Left ventricle myocardium superior (tissue), 1 donor: ENCODE measurements around the gene DLGAP1. TPM values are rescaled to one million over a fixed set of nuclear protein-coding genes. Genes with fewer than 3 reads are reported as not detected.
"Not testable (repeated sequence)": the region's sequence is repeated elsewhere in the genome, so short reads cannot be mapped to it uniquely, and the experiment has no call there.

Experiments
- ATAC-seq: fragments of 200-7000 bp; cut with Tn5 transposase; one replicate; pipeline ENCODE4 v1.9.1; 2020; ENCODE audit warnings: mild to moderate bottlenecking, moderate library complexity
- DNase-seq: peaks from one replicate; pipeline ENCODE4 v3.0.0-alpha.2; 2020
- intact Hi-C: fragments of 100-400 bp; cut with micrococcal nuclease; formaldehyde crosslinking; loops from one replicate; pipeline ENCODE4 v1.11.0; 2022
- total RNA-seq: library from RNA; stranded (reverse); fragmentation: NEBNext Ultra II Directional; extraction: Animal tissue kit (Norgen Biotek cat#: 25700); gene quantifications from one replicate; pipeline ENCODE4 v1.2.1, GENCODE V29; 2021
- donor health status: DM: no; HTN: yes; CAD: no; lungs with severe emphysema.

Gene DLGAP1
- total RNA-seq, 1 donor from 2014 or later = not detected

- no peak for DNase-seq
- ATAC-seq = peak; percentile 51
- intact Hi-C loops = loop anchor here (10.0 kb wide), 1 partner anchor 60 kb away; no protein-coding TSS in a partner anchor
Measured at GRCh38 chr18:3604498-3605408, 850.4 kb downstream of the DLGAP1 start.

DNA sequence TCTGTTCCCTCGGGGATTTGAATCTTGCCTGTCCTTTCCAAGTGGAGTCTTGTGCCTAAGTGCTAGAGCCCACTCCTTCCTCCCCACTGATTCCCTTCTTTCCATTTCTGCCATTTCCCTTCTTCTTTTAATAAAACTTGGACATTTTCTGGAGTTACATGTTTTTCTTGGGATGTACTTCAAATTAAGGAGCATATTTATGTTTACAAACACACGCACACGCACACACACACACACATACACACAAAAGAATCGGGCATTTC is 850.9 kb downstream of the DLGAP1 start:
- intact Hi-C loops = loop anchor here (10.0 kb wide), 1 partner anchor 61 kb away; no protein-coding TSS in a partner anchor
- ATAC-seq = no peak
- no peak for DNase-seq

DNA sequence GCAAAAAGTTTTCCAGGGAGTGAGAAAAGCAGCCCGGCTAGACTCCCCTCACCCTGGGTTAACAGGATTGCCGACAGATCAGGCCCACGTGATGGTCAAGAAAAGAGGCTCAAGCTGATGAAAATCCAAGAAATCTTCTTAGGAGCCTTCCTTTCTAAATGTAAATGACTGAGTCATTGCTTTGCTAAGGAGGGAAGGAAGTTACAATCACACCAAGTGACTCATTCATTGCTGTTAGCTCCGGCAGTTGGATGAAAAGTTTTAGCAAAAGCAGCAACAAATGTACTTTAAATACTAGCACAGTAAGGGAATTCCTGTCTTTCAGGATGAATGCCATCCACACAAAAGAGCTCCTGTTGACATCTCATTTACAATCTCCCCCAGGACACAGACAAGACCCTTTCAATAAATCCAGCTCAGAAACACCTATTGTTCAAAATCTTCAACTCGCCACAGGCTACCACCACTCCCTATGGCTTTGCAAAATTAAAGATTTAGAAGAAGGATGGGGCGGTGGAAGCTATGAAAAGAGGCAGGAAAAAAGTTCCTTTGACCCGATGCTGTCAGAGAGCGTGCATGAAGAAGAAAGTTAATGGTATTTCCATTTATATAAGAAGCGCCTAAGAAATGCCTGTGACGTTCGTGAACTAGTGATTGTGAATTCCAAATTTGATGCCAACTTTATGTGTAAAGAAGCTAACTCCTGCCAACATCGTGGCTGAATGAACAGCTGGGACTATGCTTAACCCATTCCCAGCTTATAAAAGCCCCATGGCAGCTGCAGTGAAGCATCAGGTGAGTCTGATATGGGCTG is 851.5 kb downstream of the DLGAP1 start:
- no peak for DNase-seq
- ATAC-seq = peak; percentile 68
- intact Hi-C loops = loop anchor here (10.0 kb wide), 1 partner anchor 61 kb away; no protein-coding TSS in a partner anchor

DNA sequence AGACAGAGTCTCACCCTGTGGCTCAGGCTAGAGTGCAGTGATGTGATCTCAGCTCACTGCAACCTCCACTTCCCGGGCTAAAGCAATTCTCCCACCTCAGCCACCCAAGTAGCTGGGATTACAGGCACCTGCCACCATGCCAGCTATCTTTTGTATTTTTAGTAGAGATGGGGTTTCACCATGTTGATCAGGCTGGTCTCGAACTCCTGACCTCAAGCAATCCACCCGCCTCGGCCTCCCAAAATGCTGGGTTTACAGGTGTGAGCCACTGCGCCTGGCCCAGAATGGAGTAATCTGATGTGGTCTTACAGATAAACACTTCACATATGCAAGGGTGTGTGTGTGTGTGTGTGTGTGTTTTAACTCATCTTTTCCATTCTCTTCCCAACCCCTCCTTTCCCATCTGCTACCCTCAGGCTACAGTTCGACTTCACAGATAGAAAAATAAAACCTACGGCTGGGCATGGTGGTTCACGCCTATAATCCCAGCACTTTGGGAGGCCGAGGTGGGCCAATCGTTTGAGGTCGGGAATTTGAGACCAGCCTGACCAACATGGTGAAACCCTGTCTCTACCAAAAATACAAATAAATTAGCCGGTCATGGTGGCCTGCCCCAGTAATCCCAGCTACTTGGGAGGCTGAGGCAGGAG is 853.9 kb downstream of the DLGAP1 start:
- intact Hi-C loops = loop anchor here (10.0 kb wide), 1 partner anchor 64 kb away; no protein-coding TSS in a partner anchor
- ATAC-seq, DNase-seq: not testable (repeated sequence)

- intact Hi-C loops = loop anchor here (10.0 kb wide), 2 partner anchors 65 to 325 kb away; no protein-coding TSS in a partner anchor
- DNase-seq (no peak), ATAC-seq (no peak)
Measured at GRCh38 chr18:3599861-3600260, 855.2 kb downstream of the DLGAP1 start.

- intact Hi-C loops = loop anchor here (10.0 kb wide), 1 partner anchor 324 kb away; no protein-coding TSS in a partner anchor
- DNase-seq (no peak), ATAC-seq (no peak)
Measured at GRCh38 chr18:3599195-3599594, 855.9 kb downstream of the DLGAP1 start.

DNA sequence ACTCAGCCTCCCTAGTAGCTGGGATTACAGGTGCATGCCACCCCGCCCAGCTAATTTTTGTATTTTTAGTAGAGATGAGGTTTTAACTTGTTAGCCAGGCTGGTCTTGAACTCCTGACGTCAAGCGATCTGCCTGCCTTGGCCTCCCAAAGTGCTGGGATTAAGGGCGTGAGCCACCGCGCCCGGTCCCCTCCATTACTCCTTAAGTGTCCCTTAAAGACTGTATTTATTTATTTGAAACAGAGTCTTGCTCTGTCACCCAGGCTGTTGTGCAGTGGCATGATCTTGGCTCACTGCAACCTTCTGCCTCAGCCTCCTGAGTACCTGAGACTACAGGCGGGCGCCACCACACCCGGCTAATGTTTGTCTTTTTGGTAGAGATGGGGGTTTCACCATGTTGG is 856.5 kb downstream of the DLGAP1 start:
- ATAC-seq = no peak
- intact Hi-C loops = loop anchor here (10.0 kb wide), 1 partner anchor 324 kb away; no protein-coding TSS in a partner anchor
- no peak for DNase-seq

GRCh38 chr18:3597409-3598357 is 857.4 kb downstream of the DLGAP1 start:
- intact Hi-C loops = loop anchor here (10.0 kb wide), 1 partner anchor 323 kb away; no protein-coding TSS in a partner anchor
- DNase-seq (no peak), ATAC-seq (no peak)

DNA sequence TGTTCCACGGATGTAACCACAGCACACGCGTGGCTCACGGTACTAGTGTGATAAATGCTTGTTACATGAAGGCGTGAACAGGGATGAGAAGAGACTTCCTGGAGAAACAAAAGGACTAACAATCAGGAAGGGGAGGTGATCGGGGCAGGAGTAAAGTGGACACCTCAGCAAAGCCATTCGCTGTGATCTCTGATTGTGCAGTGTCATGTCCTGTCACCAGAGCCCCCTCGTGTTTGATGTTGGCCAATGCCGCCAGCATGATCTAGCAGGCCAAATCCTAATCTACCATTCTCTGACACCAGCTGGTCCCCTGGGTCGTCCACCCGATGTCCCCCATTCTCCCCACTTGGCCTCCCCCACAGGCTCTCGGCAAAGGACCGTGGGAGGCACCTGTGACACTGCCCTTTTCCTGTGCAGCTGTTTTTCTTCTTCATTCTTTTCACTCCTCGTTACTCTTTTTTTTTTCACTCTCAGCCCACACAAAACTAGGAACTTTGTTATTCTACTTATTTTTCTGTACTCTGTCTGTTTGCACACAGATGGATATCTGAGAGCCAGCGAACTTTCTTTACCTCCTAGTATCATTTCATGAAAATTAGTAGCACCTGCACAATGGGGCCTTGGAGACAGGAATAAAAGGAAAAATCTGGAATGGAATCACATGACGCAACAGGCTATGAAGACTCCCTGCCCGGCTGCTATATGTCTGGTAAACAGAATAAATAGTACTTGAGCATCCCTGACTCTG is 858.3 kb downstream of the DLGAP1 start:
- intact Hi-C loops = loop anchor here (10.0 kb wide), 1 partner anchor 322 kb away; no protein-coding TSS in a partner anchor
- DNase-seq (peak; percentile 62), ATAC-seq (peak; percentile 4)

GRCh38 chr18:3596324-3596636 is 858.8 kb downstream of the DLGAP1 start:
- DNase-seq = no peak
- no peak for ATAC-seq
- intact Hi-C loops = loop anchor here (10.0 kb wide), 1 partner anchor 321 kb away; no protein-coding TSS in a partner anchor

GRCh38 chr18:3595369-3596273 is 859.5 kb downstream of the DLGAP1 start:
- peak; percentile 66 for ATAC-seq
- intact Hi-C loops = loop anchor here (10.0 kb wide), 1 partner anchor 321 kb away; no protein-coding TSS in a partner anchor
- DNase-seq = no peak

- DNase-seq (no peak), ATAC-seq (peak; percentile 24)
- intact Hi-C loops = loop anchor here (5.0 to 10.0 kb wide), 2 partner anchors 138 to 320 kb away; no protein-coding TSS in a partner anchor
Measured at GRCh38 chr18:3594760-3595368, 860.2 kb downstream of the DLGAP1 start.

GRCh38 chr18:3593904-3594759 is 861.0 kb downstream of the DLGAP1 start:
- ATAC-seq (peak; percentile 85), DNase-seq (peak; percentile 83)
- intact Hi-C loops = loop anchor here (5.0 to 10.0 kb wide), 2 partner anchors 137 to 319 kb away; no protein-coding TSS in a partner anchor

DNA sequence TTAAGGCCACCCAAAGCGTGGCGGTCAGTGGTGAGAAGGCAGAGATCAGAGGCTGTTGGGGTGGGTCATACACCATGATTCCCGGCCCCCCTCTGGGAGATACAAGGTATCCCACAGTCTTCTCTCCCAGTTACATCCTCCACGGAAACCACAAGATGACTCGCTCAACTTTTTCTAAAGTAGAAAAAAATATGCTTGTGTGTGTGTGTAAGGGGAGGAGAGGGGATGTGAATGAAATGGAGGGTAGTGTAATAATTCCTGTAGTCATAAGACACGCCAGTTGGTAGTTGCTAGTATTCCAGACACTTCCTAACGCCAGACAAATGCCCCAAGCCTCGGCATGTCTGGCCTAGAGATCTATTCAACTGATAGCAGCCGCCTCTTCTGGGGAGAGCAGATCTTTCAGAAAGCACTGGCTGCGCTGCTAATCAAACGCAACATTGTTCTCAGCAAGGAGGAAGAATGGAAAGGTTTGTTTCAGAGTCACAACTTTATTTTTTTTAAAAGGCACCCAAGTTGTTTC is 861.7 kb downstream of the DLGAP1 start:
- ATAC-seq = peak; percentile 4
- DNase-seq = no peak
- intact Hi-C loops = loop anchor here (5.0 to 10.0 kb wide), 2 partner anchors 136 to 319 kb away; no protein-coding TSS in a partner anchor

GRCh38 chr18:3592864-3593263 is 862.2 kb downstream of the DLGAP1 start:
- intact Hi-C loops = loop anchor here (5.0 to 10.0 kb wide), 2 partner anchors 136 to 318 kb away; no protein-coding TSS in a partner anchor
- ATAC-seq = no peak

More at GRCh38 chr18:3592864-3593263, 862.2 kb downstream of the DLGAP1 start:
- DNase-seq = no peak
